Heart left ventricle (tissue), 13 donors: Measurements from ENCODE around the gene SPATA2.

Source experiments
- POLR2A ChIP-seq, 2 donors: fragments of 450-650 bp; IDR thresholded peaks; one replicate each; pipeline ENCODE4 v1.6.1; 2017; ENCODE audit warnings: antibody characterized with exemption in 2 of 2, mild to moderate bottlenecking in 2 of 2, moderate library complexity in 2 of 2
- TF ChIP-seq, protein P1 (sequence below), 12 donors: fragments of 200-600 bp; sonication (generic) in 4 of 12; IDR thresholded peaks; one replicate each; pipeline versions ENCODE4 v1.5.0 to v1.8.0; 2018 to 2022; ENCODE audit warnings: antibody characterized with exemption in 12 of 12, mild to moderate bottlenecking in 5 of 12
- donor health status: ischemic (EF 13 %, LVEDD 7.1; RV severe dilation, severe dysfunction).
- donor health status: DM: no; HTN: yes; CAD: no.
- donor health status: DM: no; HTN: no; CAD: no.
- donor health status: ischemic (EF 25% LVEDD 6.9; RV normal size, moderate dysfunction).
- donor health status: ischemic (EF 25% LVEDD 5.7; RV mildly dilated, moderate dysfunction).
- donor health status: ischemic (EF 35%, LVEDD 5.7; RV mildly dilated, moderate dysfunction).
- donor health status: nonischemic (EF 11% LVEDD 7.7; RV severe dilation, severe dysfunction).
- donor health status: DM: yes; HTN: yes; CAD: no.
- donor health status: PGD.
- donor health status: ischemic (EF 29% LVEDD 5.4; RV normal size, mild dysfunction).
- donor health status: nonischemic (EF 23%, LVEDD 6.1; RV moderate dilation, normal function).

DNA sequence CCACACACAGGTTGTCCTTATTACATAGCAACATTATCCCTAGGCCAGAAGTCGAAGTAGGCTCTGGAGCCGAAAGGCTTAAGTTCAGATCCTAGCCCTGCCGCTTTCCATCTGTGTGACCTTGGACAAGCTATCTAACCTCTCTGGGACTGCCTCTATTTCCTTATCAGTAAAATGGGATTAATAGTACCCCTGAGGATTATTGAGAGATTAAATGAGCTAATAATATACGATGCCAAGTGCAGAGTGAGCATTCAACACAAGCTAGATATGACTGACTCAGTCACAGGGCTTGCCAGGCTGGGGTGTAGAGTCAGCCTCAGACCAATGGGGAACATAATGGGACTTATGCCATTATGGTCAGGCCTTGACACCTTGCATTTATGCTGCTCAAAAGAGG is 8.9 kb upstream of the SPATA2 start:
- TF ChIP-seq POLR2A (IDR thresholded peaks at IDR 0.05): no peak
- TF ChIP-seq, protein P1, sequence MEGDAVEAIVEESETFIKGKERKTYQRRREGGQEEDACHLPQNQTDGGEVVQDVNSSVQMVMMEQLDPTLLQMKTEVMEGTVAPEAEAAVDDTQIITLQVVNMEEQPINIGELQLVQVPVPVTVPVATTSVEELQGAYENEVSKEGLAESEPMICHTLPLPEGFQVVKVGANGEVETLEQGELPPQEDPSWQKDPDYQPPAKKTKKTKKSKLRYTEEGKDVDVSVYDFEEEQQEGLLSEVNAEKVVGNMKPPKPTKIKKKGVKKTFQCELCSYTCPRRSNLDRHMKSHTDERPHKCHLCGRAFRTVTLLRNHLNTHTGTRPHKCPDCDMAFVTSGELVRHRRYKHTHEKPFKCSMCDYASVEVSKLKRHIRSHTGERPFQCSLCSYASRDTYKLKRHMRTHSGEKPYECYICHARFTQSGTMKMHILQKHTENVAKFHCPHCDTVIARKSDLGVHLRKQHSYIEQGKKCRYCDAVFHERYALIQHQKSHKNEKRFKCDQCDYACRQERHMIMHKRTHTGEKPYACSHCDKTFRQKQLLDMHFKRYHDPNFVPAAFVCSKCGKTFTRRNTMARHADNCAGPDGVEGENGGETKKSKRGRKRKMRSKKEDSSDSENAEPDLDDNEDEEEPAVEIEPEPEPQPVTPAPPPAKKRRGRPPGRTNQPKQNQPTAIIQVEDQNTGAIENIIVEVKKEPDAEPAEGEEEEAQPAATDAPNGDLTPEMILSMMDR (IDR thresholded peaks at IDR 0.05): no peak
